AG09309 (cell line): ENCODE measurements around the gene PSIP1.
A peak's percentile ranks its signal among the peaks of the same experiment; 100 is the strongest.
"Not testable (repeated sequence)": the region's sequence is repeated elsewhere in the genome, so short reads cannot be mapped to it uniquely, and the experiment has no call there.

Experiments used
- DNase-seq: peaks from one replicate; pipeline ENCODE4 v3.0.0-alpha.2; 2010; ENCODE audit warnings: low read depth
- H3K4me3 ChIP-seq: 2 replicates; pipeline ENCODE4 v1.5.1; 2011; ENCODE audit warnings: mild to moderate bottlenecking, low read depth, low read length, moderate library complexity; ENCODE audit not compliant: control insufficient read depth
- TF ChIP-seq, protein P1 (sequence below): IDR thresholded peaks from 2 replicates; pipeline ENCODE4 v1.5.1; 2011; ENCODE audit warnings: mild to moderate bottlenecking, low read depth, low read length, inconsistent platforms; ENCODE audit not compliant: insufficient read depth, control insufficient read depth; ENCODE audit errors: missing control alignments

PSIP1 gene

DNA sequence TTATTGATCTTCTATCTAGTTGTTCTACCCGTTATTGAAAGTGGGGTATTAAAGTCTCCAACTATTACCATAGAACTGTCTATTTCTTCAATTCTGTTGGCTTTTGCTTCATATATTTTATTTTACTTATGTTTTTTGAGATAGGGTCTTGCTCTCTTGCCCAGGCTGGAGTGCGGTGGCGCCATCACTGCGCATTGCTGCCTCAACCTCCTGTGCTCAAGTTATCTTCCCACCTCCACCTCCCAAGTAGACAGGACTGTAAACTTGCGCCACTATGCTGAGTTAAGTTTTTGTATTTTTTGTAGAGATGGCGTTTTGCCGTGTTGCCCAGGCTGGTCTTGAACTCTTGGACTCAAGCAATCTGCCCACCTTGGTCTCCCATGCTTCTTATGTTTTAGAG lies 71.9 kb downstream of the PSIP1 start:
- H3K4me3 ChIP-seq: no peak overlapping the region
- TF ChIP-seq, protein P1, sequence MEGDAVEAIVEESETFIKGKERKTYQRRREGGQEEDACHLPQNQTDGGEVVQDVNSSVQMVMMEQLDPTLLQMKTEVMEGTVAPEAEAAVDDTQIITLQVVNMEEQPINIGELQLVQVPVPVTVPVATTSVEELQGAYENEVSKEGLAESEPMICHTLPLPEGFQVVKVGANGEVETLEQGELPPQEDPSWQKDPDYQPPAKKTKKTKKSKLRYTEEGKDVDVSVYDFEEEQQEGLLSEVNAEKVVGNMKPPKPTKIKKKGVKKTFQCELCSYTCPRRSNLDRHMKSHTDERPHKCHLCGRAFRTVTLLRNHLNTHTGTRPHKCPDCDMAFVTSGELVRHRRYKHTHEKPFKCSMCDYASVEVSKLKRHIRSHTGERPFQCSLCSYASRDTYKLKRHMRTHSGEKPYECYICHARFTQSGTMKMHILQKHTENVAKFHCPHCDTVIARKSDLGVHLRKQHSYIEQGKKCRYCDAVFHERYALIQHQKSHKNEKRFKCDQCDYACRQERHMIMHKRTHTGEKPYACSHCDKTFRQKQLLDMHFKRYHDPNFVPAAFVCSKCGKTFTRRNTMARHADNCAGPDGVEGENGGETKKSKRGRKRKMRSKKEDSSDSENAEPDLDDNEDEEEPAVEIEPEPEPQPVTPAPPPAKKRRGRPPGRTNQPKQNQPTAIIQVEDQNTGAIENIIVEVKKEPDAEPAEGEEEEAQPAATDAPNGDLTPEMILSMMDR: no peak
- DNase-seq: no peak

GRCh38 chr9:15433661-15434060 lies 77.1 kb downstream of the PSIP1 start:
- no peak overlapping the region for H3K4me3 ChIP-seq
- no peak for DNase-seq
- TF ChIP-seq, protein P1: no peak

GRCh38 chr9:15433191-15433590 lies 77.6 kb downstream of the PSIP1 start:
- no peak for DNase-seq
- TF ChIP-seq, protein P1: no peak
- no peak overlapping the region for H3K4me3 ChIP-seq

DNA sequence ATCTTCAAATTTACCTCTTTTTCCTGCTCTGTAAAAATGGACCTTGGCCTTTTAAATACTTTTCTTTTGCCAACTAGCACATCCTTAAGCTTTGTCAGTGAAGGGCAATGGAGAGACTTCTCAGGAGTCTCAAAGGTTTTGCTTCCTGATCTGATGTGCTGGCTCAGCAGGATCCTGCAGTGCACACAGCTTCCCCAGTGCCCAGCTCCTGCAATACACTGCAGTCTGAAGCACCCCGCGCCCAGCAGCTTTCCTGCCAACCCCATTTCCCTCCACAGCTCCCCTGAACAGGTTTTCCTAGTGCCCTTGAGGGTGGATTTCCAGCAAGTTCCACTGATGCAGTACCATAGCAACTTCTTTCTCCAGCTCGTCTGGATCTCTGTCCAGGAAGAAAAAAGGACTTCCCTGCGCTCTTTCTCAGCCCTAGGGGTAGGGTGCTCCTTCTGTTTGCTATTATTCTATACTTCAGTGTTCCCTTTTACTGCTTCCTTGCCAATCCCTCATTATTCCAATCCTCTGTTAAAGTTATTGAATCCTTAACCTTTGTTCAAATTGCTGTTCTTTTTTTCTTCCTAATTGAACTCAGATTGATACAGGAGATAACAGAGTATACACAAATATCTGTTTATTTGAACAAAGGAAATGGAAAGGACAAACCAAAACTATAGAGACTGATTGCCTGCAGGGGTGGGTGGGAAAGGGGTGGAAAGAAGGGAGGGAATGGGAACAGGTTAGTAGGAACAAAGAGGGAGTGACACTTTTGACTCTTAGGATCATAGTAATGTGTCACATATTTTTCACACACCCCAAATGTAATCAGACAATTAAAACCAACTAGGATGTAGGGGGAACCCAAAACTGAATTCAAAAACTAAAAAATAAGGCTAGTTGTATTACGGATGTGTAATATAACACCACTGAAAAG lies 79.6 kb downstream of the PSIP1 start:
- DNase-seq: no peak
- TF ChIP-seq, protein P1: no peak
- H3K4me3 ChIP-seq: no peak overlapping the region

- not testable (repeated sequence) for H3K4me3 ChIP-seq, DNase-seq
Measured at GRCh38 chr9:15427702-15428101, 83.1 kb downstream of the PSIP1 start.

GRCh38 chr9:15426019-15426418 lies 84.8 kb downstream of the PSIP1 start:
- TF ChIP-seq, protein P1: no peak
- DNase-seq: no peak
- H3K4me3 ChIP-seq: no peak overlapping the region

GRCh38 chr9:15423231-15423985 lies 87.4 kb downstream of the PSIP1 start:
- peak overlapping the region; percentile 85 for H3K4me3 ChIP-seq
- TF ChIP-seq, protein P1: peak; percentile 26
- no peak for DNase-seq
